DMS 273 treated with DMSO at 0.1 percent for 48 hours (cell line): ENCODE data around the gene NEDD4L.

Experiments
- DNase-seq: peaks from one replicate; lab custom pipeline; 2025; lab: John Stamatoyannopoulos, UW

Gene NEDD4L

GRCh38 chr18:58183226-58183625, 139.2 kb downstream of the NEDD4L start:
- no peak for DNase-seq

- no peak for DNase-seq
Measured at GRCh38 chr18:58186258-58186948, 142.4 kb downstream of the NEDD4L start.

- DNase-seq = no peak
Measured at GRCh38 chr18:58187674-58188073, 143.6 kb downstream of the NEDD4L start.

GRCh38 chr18:58188996-58189395, 145.0 kb downstream of the NEDD4L start:
- DNase-seq = no peak

GRCh38 chr18:58190842-58191530, 147.0 kb downstream of the NEDD4L start:
- DNase-seq = no peak

- DNase-seq = no peak
Measured at GRCh38 chr18:58191626-58192025, 147.6 kb downstream of the NEDD4L start.

- DNase-seq = no peak
Measured at GRCh38 chr18:58192519-58192918, 148.5 kb downstream of the NEDD4L start.

- DNase-seq = no peak
Measured at GRCh38 chr18:58194028-58194427, 150.0 kb downstream of the NEDD4L start.

- no peak for DNase-seq
Measured at GRCh38 chr18:58195278-58195765, 151.3 kb downstream of the NEDD4L start.

- no peak for DNase-seq
Measured at GRCh38 chr18:58196164-58196563, 152.1 kb downstream of the NEDD4L start.

GRCh38 chr18:58196881-58197872, 153.2 kb downstream of the NEDD4L start:
- no peak for DNase-seq

- DNase-seq = no peak
Measured at GRCh38 chr18:58201268-58201667, 157.2 kb downstream of the NEDD4L start.

- DNase-seq = no peak
Measured at GRCh38 chr18:58201733-58202730, 158.0 kb downstream of the NEDD4L start.

GRCh38 chr18:58204776-58205442, 160.9 kb downstream of the NEDD4L start:
- DNase-seq = no peak

GRCh38 chr18:58205443-58206160, 161.6 kb downstream of the NEDD4L start:
- DNase-seq = no peak

GRCh38 chr18:58207520-58208152, 163.6 kb downstream of the NEDD4L start:
- no peak for DNase-seq

GRCh38 chr18:58208207-58208932, 164.3 kb downstream of the NEDD4L start:
- DNase-seq = no peak

GRCh38 chr18:58209326-58209725, 165.3 kb downstream of the NEDD4L start:
- no peak for DNase-seq

GRCh38 chr18:58211510-58211909, 167.5 kb downstream of the NEDD4L start:
- DNase-seq = no peak
